Occipital lobe (tissue), 2 donors: ENCODE measurements around the gene GNG7. TPM values are rescaled to one million over a fixed set of nuclear protein-coding genes. Genes with fewer than 3 reads are reported as not detected.
"Not testable (repeated sequence)": the region's sequence is repeated elsewhere in the genome, so short reads cannot be mapped to it uniquely, and the experiment has no call there.

Experiments used
- DNase-seq: peaks from one replicate; lab custom pipeline; 2025; lab: John Stamatoyannopoulos, UW
- total RNA-seq: library from RNA; depleted of rRNA; stranded (reverse); fragments of >200 nt; gene quantifications from one replicate; pipeline ENCODE4 v1.2.3, GENCODE V29; 2014

Gene GNG7
- total RNA-seq, 1 donor from 2014 or later: 4.2 TPM

- no peak for DNase-seq
These were observed 161.6 kb downstream of the GNG7 start for GRCh38 chr19:2540646-2541454.

- no peak for DNase-seq
These were observed 162.2 kb downstream of the GNG7 start for GRCh38 chr19:2540251-2540645.

GRCh38 chr19:2538096-2538757, 164.3 kb downstream of the GNG7 start:
- DNase-seq: no peak

GRCh38 chr19:2537584-2537983, 164.9 kb downstream of the GNG7 start:
- DNase-seq: not testable (repeated sequence)

GRCh38 chr19:2536461-2536860, 166.0 kb downstream of the GNG7 start:
- no peak for DNase-seq

DNA sequence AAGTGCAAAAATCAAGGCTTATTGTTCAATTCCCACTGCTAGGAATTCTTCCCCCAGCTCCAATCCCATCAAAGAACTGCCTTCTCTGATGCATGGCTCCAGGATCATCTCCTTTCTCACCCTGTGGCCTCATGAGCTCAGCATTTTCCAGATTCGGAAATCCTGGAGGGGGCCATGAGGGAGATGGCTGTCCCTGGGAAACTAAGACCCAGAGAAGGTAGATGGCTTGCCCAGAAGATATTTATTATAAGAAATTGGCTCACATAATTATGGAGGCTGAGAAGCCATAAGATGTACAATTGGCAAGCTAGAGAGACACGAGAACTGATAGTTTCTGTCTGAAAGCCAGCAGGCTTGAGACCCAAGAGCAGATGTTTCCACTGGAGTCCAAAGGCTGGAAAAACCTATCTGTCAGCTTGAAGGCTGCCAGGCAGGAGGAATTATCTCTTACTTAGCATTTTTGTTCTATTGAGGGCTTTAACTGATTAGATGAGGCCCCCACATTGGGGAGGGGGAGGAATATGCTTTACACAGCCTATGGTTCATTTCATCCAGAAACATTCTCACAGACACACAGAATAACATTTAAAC, 168.0 kb downstream of the GNG7 start:
- no peak for DNase-seq

- no peak for DNase-seq
These were observed 168.6 kb downstream of the GNG7 start for GRCh38 chr19:2533686-2534422.

- no peak for DNase-seq
These were observed 169.4 kb downstream of the GNG7 start for GRCh38 chr19:2533072-2533425.

GRCh38 chr19:2532252-2533071, 170.0 kb downstream of the GNG7 start:
- DNase-seq: no peak

- not testable (repeated sequence) for DNase-seq
These were observed 172.6 kb downstream of the GNG7 start for GRCh38 chr19:2529942-2530341.

- no peak for DNase-seq
These were observed 173.0 kb downstream of the GNG7 start for GRCh38 chr19:2529473-2529918.

GRCh38 chr19:2528675-2529101, 173.8 kb downstream of the GNG7 start:
- DNase-seq: no peak

GRCh38 chr19:2527686-2528085, 174.8 kb downstream of the GNG7 start:
- DNase-seq: no peak

- no peak for DNase-seq
These were observed 175.3 kb downstream of the GNG7 start for GRCh38 chr19:2527171-2527570.

DNA sequence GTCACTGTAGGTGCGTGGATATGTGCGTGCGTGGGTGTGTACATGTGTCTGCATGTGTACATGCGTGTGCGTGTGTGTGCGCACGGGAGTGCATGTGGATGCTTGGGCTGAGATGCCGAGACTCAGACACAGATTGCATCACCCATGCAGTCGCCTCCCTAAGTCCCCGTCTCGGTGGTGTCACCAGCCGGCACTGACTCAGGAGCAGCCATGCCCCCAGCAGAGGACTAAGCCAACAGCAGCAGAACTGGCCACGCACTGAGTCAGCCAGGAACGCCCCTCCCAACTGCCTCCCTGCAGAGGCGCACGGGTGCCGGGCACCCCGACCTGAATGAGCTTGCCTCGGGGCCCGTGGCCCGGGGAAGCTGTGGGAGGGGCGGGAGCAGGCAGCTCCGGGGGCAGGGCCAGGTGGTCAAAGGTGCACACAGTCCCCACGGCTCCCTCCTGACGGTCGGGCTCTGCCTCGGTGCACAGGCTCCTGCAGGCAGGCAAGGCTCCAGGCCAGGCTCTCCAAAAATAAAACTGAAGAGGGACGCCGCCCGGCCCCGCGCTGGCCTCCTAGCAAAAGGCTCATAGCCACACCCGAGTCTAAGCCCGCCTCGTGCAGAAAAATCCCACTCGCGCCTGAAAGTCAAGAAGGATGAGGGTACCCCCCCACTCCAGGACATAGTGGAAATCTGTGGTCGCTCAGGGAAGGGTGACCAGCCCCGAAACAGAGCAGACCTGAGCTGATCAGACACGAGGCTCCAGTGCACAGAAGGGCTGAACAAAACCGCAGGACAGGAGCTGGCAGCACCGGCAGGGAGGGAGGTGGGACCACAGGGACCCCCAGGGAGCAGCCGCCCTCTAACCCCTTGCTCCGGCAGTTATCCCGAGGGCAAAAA, 177.4 kb downstream of the GNG7 start:
- peak; percentile 56 for DNase-seq

GRCh38 chr19:2524361-2524839, 178.1 kb downstream of the GNG7 start:
- DNase-seq: no peak

DNA sequence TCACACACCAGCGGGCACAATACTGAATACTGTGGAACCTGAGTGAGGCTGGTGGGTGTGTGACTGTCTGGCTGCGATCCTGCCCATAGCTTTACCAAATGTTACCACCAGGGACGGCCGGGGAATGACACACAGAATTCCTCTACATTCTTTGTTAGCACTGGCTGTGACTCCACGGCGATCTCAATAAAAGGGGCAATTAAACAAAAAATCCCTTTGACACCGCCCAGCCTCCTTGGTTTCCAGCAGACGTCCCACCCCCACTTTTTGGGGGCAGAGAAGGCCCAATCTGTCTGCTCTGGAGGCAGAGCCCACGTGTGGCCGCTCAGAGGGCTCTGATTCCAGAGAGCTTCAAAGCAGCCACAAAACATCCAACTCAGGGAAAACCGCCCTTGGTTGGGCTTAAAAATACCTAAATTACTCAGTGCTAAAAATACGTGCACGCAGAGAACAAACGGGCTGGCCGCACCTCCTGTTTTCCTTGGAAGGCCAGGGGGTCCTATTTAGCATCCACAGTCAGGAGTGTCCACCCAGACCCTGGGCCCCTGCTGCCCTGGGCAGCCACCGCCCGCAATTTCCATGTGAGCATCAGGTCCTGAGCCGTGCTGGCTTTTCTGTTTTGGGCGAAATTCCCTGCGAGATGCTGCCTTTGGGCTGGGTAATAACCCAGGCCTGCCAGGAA, 178.7 kb downstream of the GNG7 start:
- DNase-seq: peak; percentile 30

- DNase-seq: no peak
These were observed 183.0 kb downstream of the GNG7 start for GRCh38 chr19:2519482-2519881.

DNA sequence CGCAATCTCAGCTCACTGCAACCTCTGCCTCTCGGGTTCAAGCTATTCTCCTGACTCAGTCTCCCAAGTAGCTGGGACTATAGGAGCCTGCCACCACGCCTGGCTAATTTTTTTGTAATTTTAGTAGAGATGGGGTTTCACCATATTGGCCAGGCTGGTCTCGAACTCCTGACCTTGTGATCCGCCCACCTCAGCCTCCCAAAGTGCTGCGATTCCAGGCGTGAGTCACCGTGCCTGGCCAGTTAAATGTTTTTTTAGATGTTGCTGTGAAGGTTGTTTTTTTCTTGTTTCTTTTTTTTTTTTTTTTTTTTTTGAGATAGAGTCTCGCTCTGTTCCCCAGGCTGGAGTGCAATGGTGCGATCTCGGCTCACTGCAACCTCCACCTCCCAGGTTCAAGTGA, 183.6 kb downstream of the GNG7 start:
- DNase-seq: not testable (repeated sequence)
